GM23338 (cell line): Measurements from ENCODE around the gene B3GALT5. TPM values are rescaled to one million over a fixed set of nuclear protein-coding genes. Genes with fewer than 3 reads are reported as not detected.

Experiments
- ATAC-seq: fragments of 200-7000 bp; cut with Tn5 transposase; 3 replicates; pipeline ENCODE4 v1.9.1; 2020
- DNase-seq: peaks from one replicate; pipeline ENCODE4 v3.0.0-alpha.2; 2015; ENCODE audit warnings: low spot score
- H2AFZ ChIP-seq: fragments of 200-600 bp; sonication (generic); 2 replicates; pipeline ENCODE4 v1.8.0; 2016; ENCODE audit warnings: antibody characterized with exemption, mild to moderate bottlenecking, moderate library complexity
- H3F3A ChIP-seq: fragments of 200-600 bp; sonication (generic); replicated peaks from 2 replicates; pipeline ENCODE4 v1.8.0; 2017; ENCODE audit warnings: antibody characterized with exemption, mixed run types, low read depth
- H3K27ac ChIP-seq: fragments of 200-600 bp; sonication (generic); 2 replicates; pipeline ENCODE4 v1.6.1; 2016; ENCODE audit warnings: low read depth
- H3K27me3 ChIP-seq: fragments of 200-600 bp; sonication (generic); 2 replicates; pipeline ENCODE4 v1.8.0; 2016; ENCODE audit warnings: mild to moderate bottlenecking, mixed run types, moderate library complexity; ENCODE audit not compliant: insufficient read depth
- H3K36me3 ChIP-seq: fragments of 200-600 bp; sonication (generic); 2 replicates; pipeline ENCODE4 v1.8.0; 2016; ENCODE audit warnings: mild to moderate bottlenecking; ENCODE audit not compliant: insufficient read depth
- H3K4me1 ChIP-seq: fragments of 200-600 bp; sonication (generic); 2 replicates; pipeline ENCODE4 v1.8.0; 2016; ENCODE audit warnings: mild to moderate bottlenecking, moderate library complexity; ENCODE audit not compliant: insufficient read depth
- H3K4me2 ChIP-seq: fragments of 200-600 bp; sonication (generic); 2 replicates; pipeline ENCODE4 v1.7.1; 2017; ENCODE audit warnings: mixed run types
- H3K4me3 ChIP-seq: fragments of 200-600 bp; sonication (generic); 2 replicates; pipeline ENCODE4 v1.6.1; 2016; ENCODE audit warnings: mixed run types
- H3K79me2 ChIP-seq: fragments of 200-600 bp; sonication (generic); replicated peaks from 2 replicates; pipeline ENCODE4 v1.8.0; 2017; ENCODE audit warnings: mild to moderate bottlenecking; ENCODE audit not compliant: insufficient read depth
- H3K9me2 ChIP-seq: fragments of 200-600 bp; sonication (generic); 2 replicates; pipeline ENCODE4 v1.8.0; 2017; ENCODE audit not compliant: insufficient read depth
- H4K20me1 ChIP-seq: fragments of 200-600 bp; sonication (generic); replicated peaks from 2 replicates; pipeline ENCODE4 v1.8.0; 2017; ENCODE audit warnings: mild to moderate bottlenecking; ENCODE audit not compliant: insufficient read depth
- H3K27ac Mint-ChIP-seq: 2 replicates; pipeline ENCODE4 v1.8.0; 2020; ENCODE audit warnings: inconsistent platforms, mild to moderate bottlenecking, moderate library complexity, mixed read lengths
- H3K27me3 Mint-ChIP-seq: 3 replicates; pipeline ENCODE4 v1.8.0; 2022; ENCODE audit warnings: low read depth, mild to moderate bottlenecking, moderate library complexity, mixed read lengths, inconsistent platforms; ENCODE audit not compliant: insufficient read depth, poor library complexity
- H3K36me3 Mint-ChIP-seq: 3 replicates; pipeline ENCODE4 v1.8.0; 2021; ENCODE audit warnings: low read depth, mild to moderate bottlenecking, inconsistent platforms, moderate library complexity, mixed read lengths
- H3K4me1 Mint-ChIP-seq: 3 replicates; pipeline ENCODE4 v1.8.0; 2020; ENCODE audit warnings: mild to moderate bottlenecking, inconsistent platforms, mixed read lengths
- H3K4me3 Mint-ChIP-seq: 3 replicates; pipeline ENCODE4 v1.8.0; 2021; ENCODE audit warnings: moderate library complexity, mild to moderate bottlenecking, inconsistent platforms, mixed read lengths
- H3K9me3 Mint-ChIP-seq: 3 replicates; pipeline ENCODE4 v1.8.0; 2020; ENCODE audit warnings: moderate library complexity, mild to moderate bottlenecking, inconsistent platforms, mixed read lengths
- CREB1 ChIP-seq: fragments of 250-450 bp; sonication (Bioruptor Pico); IDR thresholded peaks from 2 replicates; pipeline ENCODE4 v1.5.0; 2020; ENCODE audit warnings: low read depth, mild to moderate bottlenecking, moderate library complexity
- EZH2 ChIP-seq: fragments of 200-600 bp; sonication (generic); IDR thresholded peaks from one replicate; pipeline ENCODE4 v1.8.0; 2017; ENCODE audit warnings: antibody characterized with exemption, mild to moderate bottlenecking, low read depth; ENCODE audit not compliant: unreplicated experiment
- EZH2phosphoT487 ChIP-seq: fragments of 200-600 bp; sonication (generic); IDR thresholded peaks from one replicate; pipeline ENCODE4 v1.8.1; 2018; ENCODE audit warnings: antibody characterized with exemption; ENCODE audit not compliant: unreplicated experiment
- NANOG ChIP-seq: IDR thresholded peaks from 2 replicates; pipeline ENCODE4 v1.6.1; 2016; ENCODE audit warnings: antibody characterized with exemption, borderline replicate concordance
- STAT1 ChIP-seq: IDR thresholded peaks from one replicate; pipeline ENCODE4 v1.6.1; 2016; ENCODE audit warnings: antibody characterized with exemption; ENCODE audit not compliant: unreplicated experiment
- ZNF114 ChIP-seq: fragments of 250-450 bp; sonication (Bioruptor Pico); IDR thresholded peaks from 2 replicates; pipeline ENCODE4 v1.5.0; 2020; ENCODE audit warnings: mild to moderate bottlenecking, moderate library complexity
- ZNF331 ChIP-seq: fragments of 250-450 bp; sonication (Bioruptor Pico); IDR thresholded peaks from 2 replicates; pipeline ENCODE4 v1.5.0; 2020; ENCODE audit warnings: low read depth, mild to moderate bottlenecking, moderate library complexity
- polyA plus RNA-seq: library from polyadenylated mRNA; unstranded; fragments of >200 nt; fragmentation: Nextera tagmentation; extraction: Ambion mirVana; gene quantifications from 2 replicates; pipeline ENCODE4 v1.2.1, GENCODE V29; 2016
- total RNA-seq: library from RNA; depleted of rRNA; stranded (reverse); fragments of >200 nt; shearing (Covaris generic); gene quantifications from 2 replicates; pipeline ENCODE4 v1.2.3, GENCODE V29; 2014
- TF ChIP-seq, protein P1 (sequence below): IDR thresholded peaks from one replicate; pipeline ENCODE4 v1.6.1; 2018; ENCODE audit warnings: antibody characterized with exemption; ENCODE audit not compliant: unreplicated experiment
- TF ChIP-seq, protein P2 (sequence below), 2 experiments: fragments of 200-600 bp in 1 of 2; sonication (generic) in 1 of 2; conservative IDR thresholded peaks; 2 replicates each; pipeline versions ENCODE4 v1.5.1 to v1.6.1; 2016 to 2017; ENCODE audit warnings: antibody characterized with exemption in 2 of 2, low read depth in 2 of 2, mild to moderate bottlenecking in 2 of 2, moderate library complexity in 1 of 2

B3GALT5 gene
- total and polyA plus RNA-seq, 2 experiments from 2014 or later: 6.2 to 37.5 TPM

DNA sequence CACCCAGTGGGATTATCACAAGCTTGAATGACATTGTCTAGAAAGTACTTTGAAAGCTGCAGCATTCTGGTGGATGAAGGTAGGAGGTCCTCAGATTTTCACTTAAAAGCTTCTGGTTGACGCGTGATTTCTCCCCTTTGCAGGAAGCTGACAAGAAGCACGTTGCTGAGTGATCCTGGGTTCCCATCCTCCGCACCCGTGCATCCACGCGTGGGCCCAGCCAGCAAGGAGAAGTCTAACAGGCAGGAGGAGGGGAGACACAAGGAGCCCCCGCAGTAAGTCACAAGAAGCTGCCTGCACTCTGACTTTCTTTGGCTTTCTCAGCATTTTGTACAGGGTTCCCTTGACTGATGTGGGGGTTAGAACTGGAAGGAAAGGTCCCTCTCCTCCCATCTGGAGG, 7.8 kb upstream of the B3GALT5 start (continued):
- TF ChIP-seq, protein P1, sequence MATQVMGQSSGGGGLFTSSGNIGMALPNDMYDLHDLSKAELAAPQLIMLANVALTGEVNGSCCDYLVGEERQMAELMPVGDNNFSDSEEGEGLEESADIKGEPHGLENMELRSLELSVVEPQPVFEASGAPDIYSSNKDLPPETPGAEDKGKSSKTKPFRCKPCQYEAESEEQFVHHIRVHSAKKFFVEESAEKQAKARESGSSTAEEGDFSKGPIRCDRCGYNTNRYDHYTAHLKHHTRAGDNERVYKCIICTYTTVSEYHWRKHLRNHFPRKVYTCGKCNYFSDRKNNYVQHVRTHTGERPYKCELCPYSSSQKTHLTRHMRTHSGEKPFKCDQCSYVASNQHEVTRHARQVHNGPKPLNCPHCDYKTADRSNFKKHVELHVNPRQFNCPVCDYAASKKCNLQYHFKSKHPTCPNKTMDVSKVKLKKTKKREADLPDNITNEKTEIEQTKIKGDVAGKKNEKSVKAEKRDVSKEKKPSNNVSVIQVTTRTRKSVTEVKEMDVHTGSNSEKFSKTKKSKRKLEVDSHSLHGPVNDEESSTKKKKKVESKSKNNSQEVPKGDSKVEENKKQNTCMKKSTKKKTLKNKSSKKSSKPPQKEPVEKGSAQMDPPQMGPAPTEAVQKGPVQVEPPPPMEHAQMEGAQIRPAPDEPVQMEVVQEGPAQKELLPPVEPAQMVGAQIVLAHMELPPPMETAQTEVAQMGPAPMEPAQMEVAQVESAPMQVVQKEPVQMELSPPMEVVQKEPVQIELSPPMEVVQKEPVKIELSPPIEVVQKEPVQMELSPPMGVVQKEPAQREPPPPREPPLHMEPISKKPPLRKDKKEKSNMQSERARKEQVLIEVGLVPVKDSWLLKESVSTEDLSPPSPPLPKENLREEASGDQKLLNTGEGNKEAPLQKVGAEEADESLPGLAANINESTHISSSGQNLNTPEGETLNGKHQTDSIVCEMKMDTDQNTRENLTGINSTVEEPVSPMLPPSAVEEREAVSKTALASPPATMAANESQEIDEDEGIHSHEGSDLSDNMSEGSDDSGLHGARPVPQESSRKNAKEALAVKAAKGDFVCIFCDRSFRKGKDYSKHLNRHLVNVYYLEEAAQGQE: no peak
- no peak for TF ChIP-seq NANOG
- no peak for TF ChIP-seq EZH2phosphoT487
- TF ChIP-seq ZNF331 (CRISPR knock-in tag): no peak
- TF ChIP-seq STAT1: no peak
- no peak for TF ChIP-seq CREB1 (CRISPR knock-in tag)

DNA sequence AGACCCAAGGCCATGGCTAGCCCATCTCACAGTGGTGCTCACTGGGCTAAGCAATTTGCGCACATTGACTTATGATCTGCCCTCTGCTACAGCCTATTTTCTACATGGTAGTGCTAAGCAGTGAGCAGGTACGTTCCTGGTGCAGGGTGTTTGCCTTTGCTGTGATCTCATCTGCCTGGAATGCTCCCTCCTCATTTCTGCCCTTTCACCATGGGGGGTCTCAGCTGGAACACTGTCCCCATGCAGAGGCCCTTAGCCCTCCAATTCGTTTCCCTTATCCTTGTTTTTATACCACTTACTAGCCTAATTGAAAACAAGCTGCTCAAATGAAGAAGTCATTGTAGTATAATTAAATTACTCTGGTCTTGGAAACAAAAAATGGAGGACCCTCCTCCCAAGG, 2.0 kb upstream of the B3GALT5 start:
- Mint-ChIP-seq H3K27me3 (peaks cover 12% of the 10 kb centered on the region), H3K27ac (no peak overlapping the region), H3K4me3 (peak overlapping the region; percentile 95), H3K9me3 (peaks cover under 1% of the 10 kb centered on the region; the same call in 1 of the 3 replicates), H3K36me3 (peaks cover 61% of the 10 kb centered on the region), H3K4me1 (peaks cover 47% of the 10 kb centered on the region)
- H3F3A ChIP-seq: 0 out of 2 replicates have a peak, but pooled peaks cover 9% of the 10 kb centered on the region
- H3K4me3 ChIP-seq: peak overlapping the region; percentile 87
- peak overlapping the region; percentile 32; the same call in 1 of the 2 replicates for H3K27ac ChIP-seq
- H3K79me2 ChIP-seq: peaks cover 40% of the 10 kb centered on the region
- H3K9me2 ChIP-seq: peaks cover 3% of the 10 kb centered on the region; the same call in 1 of the 2 replicates
- H3K27me3 ChIP-seq: no peaks in the 10 kb centered on the region
- H3K4me1 ChIP-seq: peaks cover 39% of the 10 kb centered on the region
- peak; percentile 59 for ATAC-seq
- H3K4me2 ChIP-seq: peak overlapping the region; percentile 96
- no peak overlapping the region for H2AFZ ChIP-seq
- H3K36me3 ChIP-seq: peaks cover 4% of the 10 kb centered on the region; the same call in 1 of the 2 replicates
- H4K20me1 ChIP-seq: no peaks in the 10 kb centered on the region
- DNase-seq: peak; percentile 88
- TF ChIP-seq EZH2 (no peak), ZNF114 (CRISPR knock-in tag) (no peak), STAT1 (no peak), CREB1 (CRISPR knock-in tag) (no peak), NANOG (no peak), EZH2phosphoT487 (no peak)
- TF ChIP-seq, protein P1: no peak
- TF ChIP-seq, protein P2, sequence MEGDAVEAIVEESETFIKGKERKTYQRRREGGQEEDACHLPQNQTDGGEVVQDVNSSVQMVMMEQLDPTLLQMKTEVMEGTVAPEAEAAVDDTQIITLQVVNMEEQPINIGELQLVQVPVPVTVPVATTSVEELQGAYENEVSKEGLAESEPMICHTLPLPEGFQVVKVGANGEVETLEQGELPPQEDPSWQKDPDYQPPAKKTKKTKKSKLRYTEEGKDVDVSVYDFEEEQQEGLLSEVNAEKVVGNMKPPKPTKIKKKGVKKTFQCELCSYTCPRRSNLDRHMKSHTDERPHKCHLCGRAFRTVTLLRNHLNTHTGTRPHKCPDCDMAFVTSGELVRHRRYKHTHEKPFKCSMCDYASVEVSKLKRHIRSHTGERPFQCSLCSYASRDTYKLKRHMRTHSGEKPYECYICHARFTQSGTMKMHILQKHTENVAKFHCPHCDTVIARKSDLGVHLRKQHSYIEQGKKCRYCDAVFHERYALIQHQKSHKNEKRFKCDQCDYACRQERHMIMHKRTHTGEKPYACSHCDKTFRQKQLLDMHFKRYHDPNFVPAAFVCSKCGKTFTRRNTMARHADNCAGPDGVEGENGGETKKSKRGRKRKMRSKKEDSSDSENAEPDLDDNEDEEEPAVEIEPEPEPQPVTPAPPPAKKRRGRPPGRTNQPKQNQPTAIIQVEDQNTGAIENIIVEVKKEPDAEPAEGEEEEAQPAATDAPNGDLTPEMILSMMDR (conservative IDR thresholded peaks at IDR 0.05; ENCODE audit: low read depth in 2 of 2): no peak
